Measurements from ENCODE around the gene ARL4A. TPM values are rescaled to one million over a fixed set of nuclear protein-coding genes. Genes with fewer than 3 reads are reported as not detected.
"Not testable (repeated sequence)": the region's sequence is repeated elsewhere in the genome, so short reads cannot be mapped to it uniquely, and the experiment has no call there.

ARL4A gene, protein sequence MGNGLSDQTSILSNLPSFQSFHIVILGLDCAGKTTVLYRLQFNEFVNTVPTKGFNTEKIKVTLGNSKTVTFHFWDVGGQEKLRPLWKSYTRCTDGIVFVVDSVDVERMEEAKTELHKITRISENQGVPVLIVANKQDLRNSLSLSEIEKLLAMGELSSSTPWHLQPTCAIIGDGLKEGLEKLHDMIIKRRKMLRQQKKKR
- total RNA-seq (100 to 1,000 TPM in 1 of 2 donors, 10 to 100 TPM in 1; 92.1 to 122 TPM), total RNA-seq (25.8 to 192 reads per million in 2 donors)

- H3K4me3 Mint-ChIP-seq, result peak within 1 kb of the TSS; percentile 99
- peak; percentile 48 for ATAC-seq
- DNase-seq, result peak; percentile 71 to 82 (median 73)
- H3K27ac Mint-ChIP-seq, result peak within 1 kb of the TSS; percentile 97
- H3K36me3 Mint-ChIP-seq (ENCODE audit: low read depth), result no peaks in the 10 kb centered on the region
- no peaks in the 10 kb centered on the region for H3K9me3 ChIP-seq (ENCODE audit: control insufficient read depth, low read length, poor library complexity, severe bottlenecking)
- H3K4me1 Mint-ChIP-seq, result peaks cover 21% of the 10 kb centered on the region
- no peaks in the 10 kb centered on the region for H3K27me3 Mint-ChIP-seq
Observed at GRCh38 chr7:12686891-12687717, at the start of gene ARL4A. Gene ARL4A, plus strand, starts transcription at chr7:12687633. Its CDS starts 622 bp downstream, at chr7:12688255.

GRCh38 chr7:12637819-12638592, 49.4 kb upstream of the ARL4A start:
- H3K27me3 Mint-ChIP-seq, result peaks cover 10% of the 10 kb centered on the region
- H3K4me1 Mint-ChIP-seq, result peaks cover 21% of the 10 kb centered on the region
- no peaks in the 10 kb centered on the region for H3K9me3 ChIP-seq (ENCODE audit: control insufficient read depth, low read length, poor library complexity, severe bottlenecking)
- DNase-seq (no peak), ATAC-seq (peak; percentile 61)
- no peaks in the 10 kb centered on the region for H3K36me3 Mint-ChIP-seq (ENCODE audit: low read depth)
- peak overlapping the region; percentile 94 for H3K27ac Mint-ChIP-seq
- H3K4me3 Mint-ChIP-seq, result peak overlapping the region; percentile 76

GRCh38 chr7:12638851-12639456, 48.5 kb upstream of the ARL4A start:
- H3K27me3 Mint-ChIP-seq, result peaks cover 5% of the 10 kb centered on the region
- peak; percentile 69 for ATAC-seq
- peaks cover 19% of the 10 kb centered on the region for H3K4me1 Mint-ChIP-seq
- H3K9me3 ChIP-seq (ENCODE audit: control insufficient read depth, low read length, poor library complexity, severe bottlenecking), result no peaks in the 10 kb centered on the region
- no peak for DNase-seq
- peak overlapping the region; percentile 94 for H3K27ac Mint-ChIP-seq
- H3K4me3 Mint-ChIP-seq, result no peak overlapping the region
- H3K36me3 Mint-ChIP-seq (ENCODE audit: low read depth), result no peaks in the 10 kb centered on the region

DNA sequence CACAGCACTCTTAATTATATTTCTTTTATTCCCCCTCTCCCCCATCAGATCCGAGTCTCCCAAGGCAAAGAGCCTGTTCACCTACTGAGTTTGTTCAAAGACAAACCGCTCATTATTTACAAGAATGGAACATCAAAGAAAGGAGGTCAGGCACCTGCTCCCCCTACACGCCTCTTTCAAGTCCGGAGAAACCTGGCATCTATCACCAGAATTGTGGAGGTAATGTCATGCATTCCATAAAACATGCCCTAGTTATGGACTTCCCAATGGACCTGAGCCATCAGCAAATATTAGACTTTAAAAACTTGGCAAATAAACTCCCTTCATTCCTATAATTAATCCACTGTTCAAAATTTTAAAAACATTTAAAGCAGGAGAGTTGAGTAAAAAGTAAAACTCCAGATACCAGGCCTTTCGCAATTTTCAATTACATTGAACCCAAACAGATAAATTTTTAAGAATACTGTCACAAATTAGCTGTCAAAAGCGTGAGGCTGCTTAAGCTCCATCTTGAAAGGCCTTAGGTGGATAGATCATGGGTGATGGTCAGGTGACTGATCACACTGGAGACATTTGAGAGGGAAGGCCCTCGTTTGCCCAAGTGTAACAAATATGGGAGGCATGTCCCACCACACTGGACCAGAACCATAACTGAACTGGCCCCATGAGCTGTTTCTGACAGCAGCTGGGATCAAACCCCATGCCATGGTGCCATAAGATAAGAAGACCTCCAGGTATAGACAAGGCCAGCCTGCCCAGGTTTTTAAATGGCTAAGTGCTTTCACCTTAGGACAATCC, 46.9 kb upstream of the ARL4A start:
- H3K36me3 Mint-ChIP-seq (ENCODE audit: low read depth), result no peaks in the 10 kb centered on the region
- DNase-seq, result no peak
- no peak overlapping the region for H3K27ac Mint-ChIP-seq
- peaks cover 19% of the 10 kb centered on the region for H3K4me1 Mint-ChIP-seq
- H3K27me3 Mint-ChIP-seq, result peaks cover 5% of the 10 kb centered on the region
- no peak overlapping the region for H3K4me3 Mint-ChIP-seq
- ATAC-seq, result no peak
- no peaks in the 10 kb centered on the region for H3K9me3 ChIP-seq (ENCODE audit: control insufficient read depth, low read length, poor library complexity, severe bottlenecking)

DNA sequence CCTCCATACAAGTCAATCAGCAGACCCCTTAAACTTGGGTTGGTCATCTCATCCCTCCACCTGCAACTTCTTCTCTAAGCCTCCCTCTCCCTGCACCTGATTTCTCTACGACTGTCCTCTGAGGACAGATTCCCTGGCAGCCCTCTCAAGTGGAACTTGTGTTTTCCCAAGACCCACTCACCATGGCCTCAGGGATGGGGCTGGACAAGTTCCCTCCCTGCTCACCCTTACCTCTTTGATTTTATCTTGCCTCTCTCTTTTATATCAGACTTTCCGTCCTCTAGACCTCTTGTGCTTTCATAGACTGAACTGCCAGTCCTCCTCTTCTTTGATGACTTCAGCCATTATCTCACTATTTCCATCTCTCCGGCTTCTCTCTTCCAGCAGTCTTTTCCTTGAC, 46.2 kb upstream of the ARL4A start:
- H3K9me3 ChIP-seq (ENCODE audit: control insufficient read depth, low read length, poor library complexity, severe bottlenecking), result no peaks in the 10 kb centered on the region

DNA sequence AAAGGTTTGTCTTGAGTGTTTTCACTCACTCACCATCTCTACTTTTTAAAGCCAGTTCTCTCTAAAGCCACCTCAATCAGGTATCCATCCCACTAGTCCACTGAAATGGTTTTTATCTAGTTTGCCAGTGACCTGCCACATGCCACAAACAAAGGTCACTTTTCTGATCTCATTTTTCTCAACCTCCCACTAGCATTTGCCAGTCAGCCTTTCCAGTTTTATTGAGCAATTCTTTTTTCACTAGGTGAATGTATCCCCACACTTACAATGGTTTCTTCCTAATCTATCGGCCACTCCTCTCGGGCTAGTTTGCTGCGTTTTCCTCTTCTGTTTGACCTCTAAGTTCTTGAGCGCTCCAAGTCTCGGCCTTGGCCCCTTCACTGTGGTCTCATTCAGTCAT, 44.9 kb upstream of the ARL4A start:
- no peaks in the 10 kb centered on the region for H3K9me3 ChIP-seq (ENCODE audit: control insufficient read depth, low read length, poor library complexity, severe bottlenecking)
- Mint-ChIP-seq H3K36me3 (ENCODE audit: low read depth) (no peaks in the 10 kb centered on the region), H3K27me3 (peaks cover 5% of the 10 kb centered on the region), H3K27ac (no peak overlapping the region), H3K4me1 (peaks cover 7% of the 10 kb centered on the region), H3K4me3 (no peak overlapping the region)
- DNase-seq, result no peak
- ATAC-seq, result no peak

More for the DNA sequence above, 46.2 kb upstream of the ARL4A start:
- ATAC-seq, result no peak
- H3K27me3 Mint-ChIP-seq, result peaks cover 5% of the 10 kb centered on the region
- H3K27ac Mint-ChIP-seq, result no peak overlapping the region
- no peak overlapping the region for H3K4me3 Mint-ChIP-seq
- H3K36me3 Mint-ChIP-seq (ENCODE audit: low read depth), result no peaks in the 10 kb centered on the region
- DNase-seq, result no peak
- peaks cover 16% of the 10 kb centered on the region for H3K4me1 Mint-ChIP-seq

- no peaks in the 10 kb centered on the region for H3K36me3 Mint-ChIP-seq (ENCODE audit: low read depth)
- H3K4me3 Mint-ChIP-seq, result no peak overlapping the region
- peaks cover 5% of the 10 kb centered on the region for H3K27me3 Mint-ChIP-seq
- no peak for ATAC-seq
- DNase-seq, result no peak
- H3K4me1 Mint-ChIP-seq, result peaks cover 4% of the 10 kb centered on the region
- H3K9me3 ChIP-seq (ENCODE audit: control insufficient read depth, low read length, poor library complexity, severe bottlenecking), result no peaks in the 10 kb centered on the region
- H3K27ac Mint-ChIP-seq, result no peak overlapping the region
Observed at GRCh38 chr7:12643001-12643643, 44.3 kb upstream of the ARL4A start.

GRCh38 chr7:12643644-12644043, 43.8 kb upstream of the ARL4A start:
- H3K9me3 ChIP-seq (ENCODE audit: control insufficient read depth, low read length, poor library complexity, severe bottlenecking), result no peaks in the 10 kb centered on the region
- Mint-ChIP-seq H3K36me3 (ENCODE audit: low read depth) (no peaks in the 10 kb centered on the region), H3K27me3 (peaks cover 5% of the 10 kb centered on the region), H3K27ac (no peak overlapping the region), H3K4me1 (no peaks in the 10 kb centered on the region), H3K4me3 (no peak overlapping the region)
- ATAC-seq (peak; percentile 33), DNase-seq (no peak)

- H3K36me3 Mint-ChIP-seq (ENCODE audit: low read depth); ATAC-seq; H3K27ac Mint-ChIP-seq; H3K27me3 Mint-ChIP-seq; H3K4me3 Mint-ChIP-seq; H3K9me3 ChIP-seq (ENCODE audit: control insufficient read depth, low read length, poor library complexity, severe bottlenecking); DNase-seq; H3K4me1 Mint-ChIP-seq: not testable (repeated sequence)
Observed at GRCh38 chr7:12645212-12645611, 42.2 kb upstream of the ARL4A start.

GRCh38 chr7:12646139-12646538, 41.3 kb upstream of the ARL4A start:
- no peaks in the 10 kb centered on the region for H3K9me3 ChIP-seq (ENCODE audit: control insufficient read depth, low read length, poor library complexity, severe bottlenecking)
- H3K4me1 Mint-ChIP-seq, result no peaks in the 10 kb centered on the region
- no peak overlapping the region for H3K4me3 Mint-ChIP-seq
- no peaks in the 10 kb centered on the region for H3K27me3 Mint-ChIP-seq
- no peaks in the 10 kb centered on the region for H3K36me3 Mint-ChIP-seq (ENCODE audit: low read depth)
- no peak for ATAC-seq
- DNase-seq, result no peak
- H3K27ac Mint-ChIP-seq, result no peak overlapping the region

DNA sequence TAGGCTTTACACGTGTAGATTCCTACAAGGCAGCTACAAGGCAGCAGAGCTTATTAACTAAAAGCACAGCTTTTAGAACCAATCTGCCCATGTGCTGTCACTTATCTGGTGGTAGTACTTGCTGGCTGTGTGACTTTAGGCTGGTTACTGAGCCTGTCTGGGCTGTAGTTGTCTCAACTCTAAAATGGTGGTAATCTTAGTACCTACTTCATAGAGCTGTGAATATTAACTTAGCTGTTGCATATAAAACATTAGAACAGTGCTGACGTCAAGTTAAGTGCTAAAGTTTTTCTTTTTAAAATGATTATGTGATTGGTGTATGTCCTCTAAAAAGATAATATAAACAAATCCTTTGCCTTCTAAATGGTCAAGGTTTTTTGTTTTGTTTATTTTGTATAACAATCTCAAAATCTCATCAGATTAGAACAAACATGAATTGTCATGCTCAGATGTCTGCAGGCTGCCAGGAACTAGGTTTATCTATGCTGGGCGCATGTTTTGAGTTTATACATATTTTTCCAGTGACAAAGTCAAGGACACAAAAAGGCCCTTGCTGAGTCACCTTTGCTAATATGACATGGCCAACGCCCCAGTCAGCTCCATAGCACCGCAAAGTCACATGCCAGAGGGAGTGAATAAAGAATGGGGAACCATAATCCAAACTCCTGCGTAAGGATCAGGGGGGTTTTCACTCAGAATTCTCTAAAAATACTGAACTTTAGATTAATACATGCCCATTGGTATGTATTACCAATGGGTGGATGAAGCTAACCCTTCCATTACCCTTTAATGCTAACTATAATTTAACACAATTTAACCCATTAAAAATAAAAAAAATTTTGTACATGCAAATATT, 39.8 kb upstream of the ARL4A start:
- no peaks in the 10 kb centered on the region for H3K9me3 ChIP-seq (ENCODE audit: control insufficient read depth, low read length, poor library complexity, severe bottlenecking)
- no peak for DNase-seq
- H3K4me3 Mint-ChIP-seq, result no peak overlapping the region
- no peak overlapping the region for H3K27ac Mint-ChIP-seq
- no peak for ATAC-seq
- no peaks in the 10 kb centered on the region for H3K27me3 Mint-ChIP-seq
- no peaks in the 10 kb centered on the region for H3K4me1 Mint-ChIP-seq
- H3K36me3 Mint-ChIP-seq (ENCODE audit: low read depth), result no peaks in the 10 kb centered on the region
